ENCODE measurements around the gene NDUFB8. TPM values are rescaled to one million over a fixed set of nuclear protein-coding genes. Genes with fewer than 3 reads are reported as not detected.
A peak's percentile ranks its signal among the peaks of the same experiment; 100 is the strongest.

NDUFB8 gene
- total RNA-seq, 1 experiment from 2014 or later, result 297 TPM

DNA sequence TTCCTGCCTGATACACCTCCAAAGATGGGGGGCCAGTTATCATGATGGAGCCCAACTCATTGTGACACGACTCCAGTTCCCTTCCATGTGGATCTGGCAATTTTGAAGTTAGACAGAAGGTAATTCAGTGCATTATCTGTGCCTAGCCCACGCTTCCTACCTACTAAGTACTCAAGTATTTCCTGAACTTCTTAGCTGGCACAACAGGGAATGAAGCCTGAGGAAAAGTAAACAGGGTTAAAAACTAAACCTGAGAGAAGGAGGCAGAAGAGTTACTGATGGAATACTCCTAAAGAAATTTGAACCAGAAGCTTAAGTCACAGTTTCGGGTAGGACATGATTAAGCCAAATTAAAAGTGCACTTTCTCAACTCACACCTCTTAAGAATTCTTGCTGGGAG is 8.9 kb downstream of the NDUFB8 start:
- intact Hi-C loops (cut with micrococcal nuclease; ENCODE audit: unreplicated experiment), result no loop called here
- ChIA-PET POLR2A (ENCODE audit: low non-redundant PET) (interaction anchor here (0.6 kb wide), 1 partner anchor 15 kb away, joined by 7 read pairs; the partner anchor contains the start of gene HIF1AN), CTCF (no interaction called here)
- Histone ChIP-seq H3K4me1 (ENCODE audit: insufficient read depth, low read length, poor library complexity, severe bottlenecking) (peaks cover 7% of the 10 kb centered on the region), H3K9me3 (ENCODE audit: low read depth, low read length, poor library complexity, severe bottlenecking) (no peaks in the 10 kb centered on the region), H3K4me3 (ENCODE audit: low read depth, low read length, poor library complexity, severe bottlenecking) (no peak overlapping the region), H3K27ac (ENCODE audit: low read depth, low read length, poor library complexity, severe bottlenecking) (no peak overlapping the region), H3K27me3 (replicated peaks; ENCODE audit: insufficient read depth, low read depth, low read length, poor library complexity) (no peaks in the 10 kb centered on the region), H3K36me3 (ENCODE audit: insufficient read depth, low read length, poor library complexity, severe bottlenecking) (peaks cover 20% of the 10 kb centered on the region)
- BruUV-seq (replicated peaks), result no TSS peak
- DNase-seq (ENCODE audit: low spot score), result no peak
- no peak for TF ChIP-seq EZH2 (IDR thresholded peaks at IDR 0.05; ENCODE audit: borderline replicate concordance, low read depth, low read length, poor library complexity, severe bottlenecking)

- no TSS peak for BruUV-seq (replicated peaks)
- no peak within 1 kb of the TSS for H3K27ac ChIP-seq (ENCODE audit: low read depth, low read length, poor library complexity, severe bottlenecking)
- ChIA-PET POLR2A (ENCODE audit: low non-redundant PET) (no interaction called here), CTCF (interaction anchor here (0.6 to 1.9 kb wide), 15 partner anchors 10 to 787 kb away, joined by 3 to 19 read pairs (median 4); partner anchors contain the start of genes CUTC and HIF1AN)
- intact Hi-C loops (cut with micrococcal nuclease; ENCODE audit: unreplicated experiment), result loop anchor here (5.0 kb wide), 1 partner anchor 672 kb away; no protein-coding TSS in a partner anchor
- H3K4me3 ChIP-seq (ENCODE audit: low read depth, low read length, poor library complexity, severe bottlenecking), result peak within 1 kb of the TSS; percentile 50
- TF ChIP-seq EZH2 (IDR thresholded peaks at IDR 0.05; ENCODE audit: borderline replicate concordance, low read depth, low read length, poor library complexity, severe bottlenecking), result no peak
- peaks cover 8% of the 10 kb centered on the region for H3K36me3 ChIP-seq (ENCODE audit: insufficient read depth, low read length, poor library complexity, severe bottlenecking)
- DNase-seq (ENCODE audit: low spot score), result no peak
- peaks cover 7% of the 10 kb centered on the region for H3K4me1 ChIP-seq (ENCODE audit: insufficient read depth, low read length, poor library complexity, severe bottlenecking)
- H3K9me3 ChIP-seq (ENCODE audit: low read depth, low read length, poor library complexity, severe bottlenecking), result no peaks in the 10 kb centered on the region
- no peaks in the 10 kb centered on the region for H3K27me3 ChIP-seq (replicated peaks; ENCODE audit: insufficient read depth, low read depth, low read length, poor library complexity)
Observed at GRCh38 chr10:100519311-100520051, 10.2 kb downstream of the NDUFB8 start, which contains the start of gene SEC31B. Gene SEC31B, minus strand, starts transcription at chr10:100519861. Its CDS starts 2,909 bp downstream, at chr10:100516952.

GRCh38 chr10:100518761-100519241 is 10.9 kb downstream of the NDUFB8 start:
- no TSS peak for BruUV-seq (replicated peaks)
- Histone ChIP-seq H3K36me3 (ENCODE audit: insufficient read depth, low read length, poor library complexity, severe bottlenecking) (peaks cover 1% of the 10 kb centered on the region), H3K9me3 (ENCODE audit: low read depth, low read length, poor library complexity, severe bottlenecking) (no peaks in the 10 kb centered on the region), H3K27me3 (replicated peaks; ENCODE audit: insufficient read depth, low read depth, low read length, poor library complexity) (no peaks in the 10 kb centered on the region), H3K27ac (ENCODE audit: low read depth, low read length, poor library complexity, severe bottlenecking) (no peak overlapping the region), H3K4me1 (ENCODE audit: insufficient read depth, low read length, poor library complexity, severe bottlenecking) (peaks cover 7% of the 10 kb centered on the region), H3K4me3 (ENCODE audit: low read depth, low read length, poor library complexity, severe bottlenecking) (peak overlapping the region; percentile 50)
- DNase-seq (ENCODE audit: low spot score), result peak; percentile 81
- ChIA-PET CTCF (interaction anchor here (0.6 to 1.9 kb wide), 16 partner anchors 9 to 787 kb away, joined by 3 to 19 read pairs (median 4); partner anchors contain the start of genes CUTC and HIF1AN), POLR2A (ENCODE audit: low non-redundant PET) (no interaction called here)
- no peak for TF ChIP-seq EZH2 (IDR thresholded peaks at IDR 0.05; ENCODE audit: borderline replicate concordance, low read depth, low read length, poor library complexity, severe bottlenecking)
- TF ChIP-seq, protein P1, sequence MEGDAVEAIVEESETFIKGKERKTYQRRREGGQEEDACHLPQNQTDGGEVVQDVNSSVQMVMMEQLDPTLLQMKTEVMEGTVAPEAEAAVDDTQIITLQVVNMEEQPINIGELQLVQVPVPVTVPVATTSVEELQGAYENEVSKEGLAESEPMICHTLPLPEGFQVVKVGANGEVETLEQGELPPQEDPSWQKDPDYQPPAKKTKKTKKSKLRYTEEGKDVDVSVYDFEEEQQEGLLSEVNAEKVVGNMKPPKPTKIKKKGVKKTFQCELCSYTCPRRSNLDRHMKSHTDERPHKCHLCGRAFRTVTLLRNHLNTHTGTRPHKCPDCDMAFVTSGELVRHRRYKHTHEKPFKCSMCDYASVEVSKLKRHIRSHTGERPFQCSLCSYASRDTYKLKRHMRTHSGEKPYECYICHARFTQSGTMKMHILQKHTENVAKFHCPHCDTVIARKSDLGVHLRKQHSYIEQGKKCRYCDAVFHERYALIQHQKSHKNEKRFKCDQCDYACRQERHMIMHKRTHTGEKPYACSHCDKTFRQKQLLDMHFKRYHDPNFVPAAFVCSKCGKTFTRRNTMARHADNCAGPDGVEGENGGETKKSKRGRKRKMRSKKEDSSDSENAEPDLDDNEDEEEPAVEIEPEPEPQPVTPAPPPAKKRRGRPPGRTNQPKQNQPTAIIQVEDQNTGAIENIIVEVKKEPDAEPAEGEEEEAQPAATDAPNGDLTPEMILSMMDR (conservative IDR thresholded peaks at IDR 0.05; ENCODE audit: low read depth, low read length), result peak; percentile 85
- intact Hi-C loops (cut with micrococcal nuclease; ENCODE audit: unreplicated experiment), result loop anchor here (5.0 kb wide), 1 partner anchor 672 kb away; no protein-coding TSS in a partner anchor

DNA sequence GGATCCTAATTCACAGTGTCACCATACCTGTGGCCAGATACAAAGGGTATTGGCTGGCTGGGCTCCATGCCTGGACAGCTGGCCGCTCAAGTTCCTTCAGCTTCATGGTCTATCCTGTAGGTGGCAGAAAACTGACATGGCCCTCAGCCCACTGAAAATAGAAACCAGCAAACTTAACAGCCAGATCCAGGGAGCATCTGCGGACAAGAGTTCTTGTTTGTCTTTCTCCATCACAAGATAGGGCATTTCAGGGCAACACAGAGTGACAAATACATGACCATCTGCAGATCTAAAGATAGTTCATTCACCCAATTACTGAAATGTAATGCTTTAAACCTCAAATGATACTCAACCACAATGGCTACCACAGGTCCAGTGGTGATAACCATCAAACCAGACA is 12.8 kb downstream of the NDUFB8 start:
- intact Hi-C loops (cut with micrococcal nuclease; ENCODE audit: unreplicated experiment), result loop anchor here (5.0 kb wide), 1 partner anchor 670 kb away; no protein-coding TSS in a partner anchor
- Histone ChIP-seq H3K27me3 (replicated peaks; ENCODE audit: insufficient read depth, low read depth, low read length, poor library complexity) (no peaks in the 10 kb centered on the region), H3K9me3 (ENCODE audit: low read depth, low read length, poor library complexity, severe bottlenecking) (no peaks in the 10 kb centered on the region), H3K36me3 (ENCODE audit: insufficient read depth, low read length, poor library complexity, severe bottlenecking) (no peaks in the 10 kb centered on the region), H3K4me3 (ENCODE audit: low read depth, low read length, poor library complexity, severe bottlenecking) (no peak overlapping the region), H3K27ac (ENCODE audit: low read depth, low read length, poor library complexity, severe bottlenecking) (no peak overlapping the region), H3K4me1 (ENCODE audit: insufficient read depth, low read length, poor library complexity, severe bottlenecking) (peaks cover 7% of the 10 kb centered on the region)
- ChIA-PET POLR2A (ENCODE audit: low non-redundant PET) (no interaction called here), CTCF (interaction anchor here (0.7 to 1.2 kb wide), 2 partner anchors 362 to 383 kb away, joined by 3 to 12 read pairs; no protein-coding TSS in a partner anchor)
- no TSS peak for BruUV-seq (replicated peaks)
- TF ChIP-seq, protein P1 (conservative IDR thresholded peaks at IDR 0.05; ENCODE audit: low read depth, low read length), result peak; percentile 38
- no peak for TF ChIP-seq EZH2 (IDR thresholded peaks at IDR 0.05; ENCODE audit: borderline replicate concordance, low read depth, low read length, poor library complexity, severe bottlenecking)
- DNase-seq (ENCODE audit: low spot score), result no peak
